Stimulated activated CD8-positive, alpha-beta memory T cell treated with anti-CD3 and anti-CD28 coated beads, Interleukin-15, amount 100 ng/mL, for 1 hour (primary cell): ENCODE measurements around the gene SH2D3C.
"Not testable (repeated sequence)": the region's sequence is repeated elsewhere in the genome, so short reads cannot be mapped to it uniquely, and the experiment has no call there.

ENCODE experiments used
- DNase-seq: peaks from one replicate; pipeline ENCODE4 v3.0.0-alpha.2; 2020; ENCODE audit warnings: low read depth

Gene SH2D3C

DNA sequence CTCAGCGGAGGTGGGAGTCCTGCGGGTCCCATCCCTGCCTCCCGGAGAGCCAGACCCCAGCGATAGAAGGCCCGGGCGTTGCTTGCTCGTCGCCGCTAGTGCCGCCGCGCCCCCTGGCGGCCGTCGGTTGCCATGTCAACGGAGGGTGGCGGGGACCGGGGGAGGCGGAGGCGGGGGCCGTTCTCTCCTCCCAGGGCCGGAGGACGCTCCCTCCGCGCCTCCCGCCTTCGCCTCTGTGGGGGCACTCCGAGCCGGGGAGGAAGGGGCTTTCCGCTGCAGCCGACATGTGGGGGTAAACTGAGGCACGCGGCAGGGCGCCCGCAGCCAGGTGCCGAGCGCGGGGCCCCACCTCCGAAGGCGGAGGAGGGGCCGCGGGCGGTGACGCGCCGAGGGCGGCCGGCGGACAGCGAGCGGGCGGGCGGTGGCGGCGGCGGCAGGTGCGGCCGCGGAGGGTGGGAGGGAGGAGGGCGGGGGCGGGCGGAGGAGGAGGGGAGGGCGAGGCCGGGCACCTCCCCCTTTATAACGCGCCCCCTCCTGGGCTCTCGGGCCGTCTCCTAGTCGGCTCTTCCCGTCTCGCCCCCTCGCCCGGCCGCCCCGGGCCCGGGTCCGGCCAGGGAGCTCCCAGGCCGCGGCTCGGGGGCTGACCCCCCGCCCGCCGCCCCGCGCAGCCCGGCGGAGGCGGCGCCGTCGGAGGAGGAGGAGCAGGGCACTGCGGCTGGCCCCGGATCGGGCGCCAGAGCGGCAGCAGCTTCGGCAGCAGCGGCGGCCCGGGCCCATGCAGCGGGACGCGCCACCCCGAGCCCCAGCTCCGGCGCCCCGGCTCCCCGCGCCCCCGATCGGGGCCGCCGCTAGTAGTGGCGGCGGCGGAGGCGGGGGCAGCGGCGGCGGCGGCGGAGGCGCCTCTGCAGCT, 6.8 kb upstream of the SH2D3C start:
- DNase-seq = peak; percentile 81

DNA sequence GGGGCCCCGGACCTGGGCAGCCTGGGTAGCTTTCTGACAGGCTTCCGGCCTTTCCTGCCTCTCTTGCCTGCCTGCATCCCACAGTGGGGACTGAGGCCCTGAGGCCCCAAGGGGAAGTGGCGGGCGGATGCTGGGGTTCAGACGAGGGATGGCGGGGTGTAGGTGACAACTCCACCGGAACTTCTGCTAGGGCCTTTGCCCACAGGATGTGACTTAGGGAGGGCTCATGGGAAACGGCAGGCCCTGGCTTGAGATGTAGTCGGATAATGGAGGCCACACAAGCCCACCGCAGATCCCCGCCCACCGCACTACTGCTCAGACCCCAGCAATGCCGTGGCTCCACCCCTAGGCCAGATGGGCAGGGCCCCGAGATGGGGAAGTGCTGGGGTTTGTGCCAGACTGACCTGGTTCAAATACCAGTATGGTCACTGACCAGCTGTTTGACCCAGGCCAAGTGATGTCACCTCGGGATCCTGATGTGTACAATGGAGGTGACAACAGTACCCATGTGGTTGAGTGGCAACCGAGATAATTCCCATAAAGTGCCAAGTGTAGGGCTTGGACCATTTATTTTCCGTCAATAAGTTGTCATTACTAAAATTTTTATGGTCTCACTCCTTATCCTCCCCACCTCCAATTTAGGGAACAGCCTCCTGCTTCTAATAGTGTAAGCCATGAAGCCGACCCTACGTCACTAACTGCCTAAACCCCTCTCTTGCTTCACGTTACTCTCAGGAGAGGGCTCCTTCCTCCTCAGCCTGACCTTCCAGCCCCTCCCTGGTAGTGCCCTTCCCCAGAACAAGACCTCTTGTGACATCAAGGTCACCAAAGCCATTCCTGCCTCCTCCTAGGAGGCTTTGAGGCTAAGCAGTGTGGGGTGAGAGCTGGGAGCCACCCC, 4.9 kb upstream of the SH2D3C start:
- peak; percentile 50 for DNase-seq

DNA sequence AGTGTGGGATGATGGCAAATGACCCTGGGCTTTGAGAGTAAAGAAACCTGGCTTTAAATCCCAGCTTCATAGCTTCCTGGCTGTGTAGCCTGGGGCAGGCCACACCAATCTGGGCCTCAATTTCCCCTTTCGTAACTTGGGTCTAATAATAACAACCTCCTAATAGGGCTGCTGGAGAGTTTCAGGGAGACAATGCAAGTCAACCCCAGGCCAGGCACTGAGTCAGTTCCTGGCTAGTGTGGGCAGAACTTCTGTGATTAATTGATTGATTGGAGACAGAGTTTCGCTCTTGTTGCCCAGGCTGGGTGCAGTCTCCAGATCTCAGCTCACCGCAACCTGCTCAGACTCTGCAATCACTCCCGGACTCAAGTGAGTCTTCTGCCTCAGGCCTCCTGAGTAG, 3.3 kb upstream of the SH2D3C start:
- no peak for DNase-seq

DNA sequence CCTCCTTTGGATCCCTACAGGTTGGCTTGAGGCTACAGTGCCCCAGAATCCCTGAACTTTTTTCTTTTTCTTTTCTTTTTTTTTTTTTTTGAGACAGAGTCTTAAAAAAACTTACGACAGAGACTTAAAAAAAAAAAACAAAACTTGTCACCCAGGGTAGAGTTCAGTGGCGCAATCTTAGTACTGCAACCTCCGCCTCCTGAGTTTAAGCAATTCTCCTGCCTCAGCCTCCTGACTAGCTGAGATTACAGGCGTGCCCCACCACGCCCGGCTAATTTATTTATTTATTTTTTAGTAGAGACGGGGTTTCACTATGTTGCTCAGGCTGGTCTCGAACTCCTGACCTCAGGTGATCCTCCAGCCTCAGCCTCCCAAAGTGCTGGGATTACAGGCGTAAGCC, 2.4 kb upstream of the SH2D3C start:
- not testable (repeated sequence) for DNase-seq

DNA sequence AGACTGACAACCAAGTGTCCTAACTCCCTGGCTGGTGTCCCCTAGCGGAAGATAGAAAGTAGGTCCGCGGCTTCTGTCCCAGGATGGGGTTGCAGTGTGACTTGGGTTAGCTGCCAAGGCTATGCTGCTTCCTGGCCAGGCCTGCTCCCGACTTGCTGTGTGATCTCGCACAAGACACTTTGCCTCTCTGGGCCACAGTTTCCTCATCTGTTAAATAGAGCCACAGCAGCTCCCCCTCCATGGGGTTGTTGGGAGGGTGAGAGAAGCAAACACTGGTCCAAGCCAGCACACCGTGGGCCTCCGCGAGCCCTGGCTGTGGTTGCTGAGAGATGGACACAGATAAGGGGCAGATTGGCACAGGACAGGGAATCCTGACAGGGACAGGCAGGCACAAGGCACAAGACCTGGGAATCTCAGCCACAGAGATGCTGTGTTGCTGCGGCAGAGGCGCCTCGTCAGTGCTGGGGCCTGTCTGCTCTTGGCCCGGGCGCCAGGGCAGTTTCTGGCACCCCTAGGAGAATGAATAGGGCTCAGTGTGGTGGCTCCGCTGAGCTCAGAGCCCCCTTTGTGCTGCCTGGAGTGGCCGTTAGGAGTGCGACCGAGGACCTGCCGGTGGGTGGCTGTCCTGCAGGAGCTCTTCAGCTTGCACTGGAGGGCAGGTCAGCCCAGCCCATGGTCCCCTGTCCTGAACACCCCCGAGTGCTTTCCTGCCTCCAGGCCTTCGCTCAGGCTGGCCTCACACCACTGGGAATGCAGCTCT, 1.8 kb upstream of the SH2D3C start:
- no peak for DNase-seq

DNA sequence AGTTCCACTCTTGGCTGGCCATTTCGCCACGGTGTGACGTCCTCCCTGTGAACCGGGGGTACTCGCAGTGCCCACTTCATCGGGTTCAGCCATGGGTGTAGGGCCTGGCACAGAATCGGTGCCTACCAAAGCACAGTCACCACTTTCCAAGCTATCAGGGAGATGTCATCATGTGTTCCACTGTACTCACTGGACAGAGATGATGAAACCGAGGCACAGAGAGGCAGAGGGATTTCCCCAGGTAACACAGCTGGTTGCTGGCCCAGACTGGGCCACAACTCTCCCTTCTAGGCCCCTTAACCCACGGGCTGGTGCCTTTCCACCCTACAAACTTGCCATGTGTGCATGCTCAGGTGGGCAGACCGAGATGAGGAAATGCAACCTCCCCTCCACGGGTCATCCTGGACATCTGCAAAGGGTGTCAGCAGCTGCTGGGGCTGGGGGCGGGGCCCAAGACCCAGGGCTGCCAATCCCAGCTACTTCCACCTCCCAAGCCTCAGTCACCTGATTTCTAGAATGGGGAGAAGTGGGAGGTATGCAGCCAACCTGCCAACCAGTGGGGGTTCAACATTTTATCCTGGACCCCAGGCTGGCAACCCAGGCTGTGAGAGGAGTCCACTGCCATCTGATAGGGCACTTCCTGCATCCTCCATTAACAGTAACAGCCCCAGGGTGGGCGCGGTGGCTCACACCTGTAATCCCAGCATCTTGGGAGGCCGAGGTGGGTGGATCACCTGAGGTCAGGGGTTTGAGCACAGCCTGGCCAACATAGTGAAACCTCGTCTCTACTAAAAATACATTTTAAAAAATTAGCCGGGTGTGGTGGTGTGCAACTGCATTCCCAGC, 893 bp upstream of the SH2D3C start:
- DNase-seq = no peak

DNA sequence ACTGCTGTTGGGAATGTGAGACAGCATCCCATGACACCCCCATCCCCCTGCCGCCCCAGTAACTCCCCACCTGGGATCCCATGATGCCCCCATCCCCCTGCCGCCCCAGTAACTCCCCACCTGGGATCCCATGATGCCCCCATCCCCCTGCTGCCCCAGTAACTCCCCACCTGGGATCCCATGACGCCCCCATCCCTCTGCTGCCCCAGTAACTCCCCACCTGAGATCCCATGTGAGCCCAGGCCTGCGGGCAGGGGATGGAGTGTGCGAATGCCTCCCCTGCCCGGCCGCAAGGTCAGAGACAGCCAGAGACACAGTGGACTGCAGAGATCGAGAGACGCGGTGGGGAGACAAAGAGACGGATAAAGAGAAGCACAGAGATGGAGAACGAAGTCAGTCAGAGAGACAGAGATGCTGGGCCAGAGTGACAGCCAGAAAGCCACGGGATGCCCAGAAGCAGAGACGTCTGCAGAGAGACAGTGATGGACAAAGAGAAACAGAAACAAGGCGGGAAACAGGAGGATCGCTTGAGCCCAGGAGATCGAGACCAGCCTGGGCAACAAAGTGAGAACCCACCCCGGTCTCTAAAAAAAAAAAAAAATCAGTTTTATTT, 992 bp downstream of the SH2D3C start:
- DNase-seq = no peak

DNA sequence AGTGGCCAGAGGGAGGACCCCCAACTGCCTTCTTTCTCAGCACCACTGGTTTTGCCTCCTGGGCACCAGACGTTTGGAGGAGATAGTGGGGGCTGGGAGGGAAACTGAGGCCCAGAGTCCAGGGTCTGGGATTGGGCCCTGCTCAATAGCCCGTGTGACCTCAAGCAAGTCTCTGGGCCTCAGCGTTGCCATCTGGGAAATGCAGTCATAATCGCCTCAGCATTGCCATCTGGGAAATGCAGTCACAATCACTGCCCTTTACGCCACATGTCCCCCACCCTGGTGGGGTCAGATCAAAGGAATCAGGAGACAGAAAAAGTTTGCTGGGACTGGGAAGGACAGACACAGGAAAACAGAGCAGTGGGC, 1.6 kb downstream of the SH2D3C start:
- DNase-seq = no peak

DNA sequence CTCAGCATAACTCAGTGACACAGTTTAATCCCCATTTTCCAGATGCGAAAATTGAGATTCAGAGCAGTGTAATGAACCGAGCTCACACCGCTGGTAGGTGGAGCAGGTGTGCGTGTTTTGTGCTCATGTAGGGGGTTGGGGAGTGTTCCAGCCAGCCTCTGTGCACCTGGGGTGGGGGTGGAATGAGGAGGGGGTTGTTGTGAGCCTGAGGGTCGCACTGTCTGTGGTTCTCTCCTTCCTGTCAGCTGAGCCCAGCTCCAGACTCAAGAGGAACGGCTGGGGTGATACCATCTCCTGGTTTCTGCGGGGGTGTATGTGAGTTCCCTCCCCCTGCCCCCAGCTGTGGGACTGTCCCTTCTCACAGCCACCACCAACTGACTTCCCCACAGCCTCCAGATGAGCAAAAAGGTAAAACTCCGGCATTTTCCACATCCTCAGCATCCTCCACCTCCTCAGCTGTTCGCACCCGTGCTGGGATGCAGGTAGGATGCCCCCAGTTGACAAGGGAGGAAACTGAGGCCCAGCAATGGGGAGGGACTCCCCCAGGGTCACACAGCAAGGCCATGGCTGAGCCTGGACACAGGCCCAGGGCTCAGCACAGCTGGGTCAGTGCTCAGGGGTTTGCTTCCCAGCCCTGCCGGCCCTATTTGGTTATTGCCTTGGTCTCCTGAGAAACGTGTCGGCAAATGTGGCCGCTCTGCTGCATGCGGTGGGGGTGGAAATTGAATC, 2.1 kb downstream of the SH2D3C start:
- DNase-seq = peak; percentile 54

DNA sequence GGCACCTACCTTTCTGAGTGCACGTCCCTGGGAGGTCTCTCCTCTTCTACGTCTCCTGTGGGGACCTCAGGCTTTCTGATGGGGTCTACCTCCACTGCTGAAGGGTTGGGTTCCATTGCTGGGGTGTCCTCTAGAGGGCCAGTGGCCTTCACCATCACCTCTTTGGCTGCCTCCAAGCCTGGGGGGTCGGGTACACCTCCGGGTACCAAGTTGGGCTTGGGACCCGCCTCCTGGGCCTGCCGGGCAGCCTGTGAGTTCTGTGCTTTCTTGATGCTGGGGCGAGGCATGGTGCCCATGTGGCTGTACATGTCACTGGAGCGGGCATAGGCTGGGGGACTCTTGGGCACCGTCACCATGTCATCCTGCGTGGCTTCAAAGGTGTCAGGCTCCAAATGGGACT, 4.5 kb downstream of the SH2D3C start:
- DNase-seq = no peak

DNA sequence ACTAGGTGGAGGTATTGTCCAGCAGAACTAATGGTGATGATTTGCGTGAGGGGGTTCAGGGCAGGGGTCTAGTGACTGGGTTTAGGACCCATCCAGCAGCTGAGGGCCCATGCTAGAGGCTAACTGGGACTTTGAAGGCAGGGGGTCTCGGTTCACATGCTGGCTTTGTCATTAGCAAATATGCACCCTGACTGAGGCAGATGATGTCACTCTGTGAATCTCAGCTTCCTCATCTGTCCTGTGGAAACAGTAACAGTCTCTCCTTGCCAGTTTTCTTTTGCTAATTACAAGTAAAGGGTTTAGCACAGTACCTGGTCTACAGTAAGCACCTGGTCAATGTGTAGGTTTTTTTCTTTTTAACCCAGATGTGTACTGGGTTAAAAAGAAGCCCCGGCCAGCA, 5.2 kb downstream of the SH2D3C start:
- no peak for DNase-seq

DNA sequence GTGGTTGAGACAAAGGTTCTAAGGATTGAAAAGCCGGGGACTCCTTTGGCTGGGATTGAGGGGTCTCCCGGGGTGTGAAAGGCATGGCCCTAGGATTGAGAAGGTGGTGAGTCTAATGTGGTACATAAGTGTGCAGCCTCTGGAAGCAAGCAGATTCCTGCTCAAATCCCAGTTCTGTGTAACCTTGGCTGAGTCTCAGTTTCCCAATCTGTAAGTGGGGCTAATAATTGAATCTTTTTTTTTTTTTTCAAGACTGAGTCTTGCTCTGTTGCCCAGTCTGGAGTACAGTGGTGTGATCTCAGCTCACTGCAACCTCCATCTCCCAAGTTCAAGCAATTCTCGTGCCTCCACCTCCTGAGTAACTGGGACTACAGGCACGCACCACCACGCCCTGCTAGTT, 5.9 kb downstream of the SH2D3C start:
- no peak for DNase-seq

DNA sequence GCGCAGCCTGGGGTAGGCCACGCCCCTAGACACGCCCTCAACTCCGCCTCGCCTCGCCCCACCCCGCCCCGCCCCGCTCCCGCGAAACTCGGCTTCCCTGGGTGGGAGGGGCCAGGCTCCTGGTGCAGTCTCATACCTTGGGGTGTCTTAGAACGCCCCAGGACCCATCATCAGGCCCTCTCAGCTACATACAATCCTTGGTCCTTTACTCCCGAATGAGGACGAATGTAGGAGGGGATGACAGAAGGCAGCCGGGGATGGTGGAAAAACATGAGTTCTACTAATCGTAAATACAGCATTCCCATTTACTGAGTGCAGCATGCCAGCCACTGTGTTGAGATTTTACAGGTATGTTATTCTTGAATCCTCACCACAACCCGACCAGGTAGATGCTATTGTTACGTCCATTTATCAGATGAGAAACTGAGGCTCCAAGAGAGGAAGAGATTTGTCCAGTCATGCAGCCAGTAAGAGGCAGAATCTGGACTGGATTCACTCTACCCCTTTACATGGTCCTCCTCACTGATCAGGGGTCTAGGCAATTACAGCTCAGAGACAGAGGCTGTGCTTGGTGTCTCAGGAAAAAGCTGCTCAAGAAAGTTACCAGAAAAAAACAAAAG, 6.8 kb downstream of the SH2D3C start:
- DNase-seq = no peak

DNA sequence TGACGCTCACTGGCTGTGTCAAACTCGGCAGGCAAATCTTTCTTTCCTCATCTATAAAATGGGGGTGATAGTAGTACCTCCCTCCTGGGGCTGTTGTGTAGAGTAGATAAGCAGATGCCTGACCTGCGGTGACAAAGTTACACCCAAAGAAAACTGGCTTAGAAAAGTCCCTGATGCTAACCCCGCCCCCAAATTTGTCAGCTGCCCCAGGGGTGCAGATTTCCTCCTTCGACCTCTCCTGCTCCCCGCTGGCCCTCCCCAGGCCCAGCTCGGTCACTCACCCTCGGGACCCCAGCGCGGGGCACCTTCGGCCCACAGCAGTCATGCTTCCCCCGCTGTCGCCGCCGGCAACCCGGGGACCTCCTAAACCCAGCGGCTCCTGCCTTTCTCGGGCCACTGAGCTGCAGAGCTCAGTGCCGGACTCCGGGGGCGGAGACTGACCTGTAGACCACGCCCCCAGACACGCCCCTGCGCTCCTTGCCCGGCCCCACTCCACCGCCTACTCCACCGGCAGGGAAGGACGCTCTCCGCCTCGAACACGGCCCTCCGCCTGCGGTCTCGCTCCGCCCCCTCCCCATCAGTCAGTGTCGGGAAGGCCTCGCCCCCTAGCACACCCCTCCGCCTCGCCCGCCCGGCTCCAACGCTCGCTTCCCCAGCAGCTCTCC, 7.4 kb downstream of the SH2D3C start:
- peak; percentile 91 for DNase-seq

DNA sequence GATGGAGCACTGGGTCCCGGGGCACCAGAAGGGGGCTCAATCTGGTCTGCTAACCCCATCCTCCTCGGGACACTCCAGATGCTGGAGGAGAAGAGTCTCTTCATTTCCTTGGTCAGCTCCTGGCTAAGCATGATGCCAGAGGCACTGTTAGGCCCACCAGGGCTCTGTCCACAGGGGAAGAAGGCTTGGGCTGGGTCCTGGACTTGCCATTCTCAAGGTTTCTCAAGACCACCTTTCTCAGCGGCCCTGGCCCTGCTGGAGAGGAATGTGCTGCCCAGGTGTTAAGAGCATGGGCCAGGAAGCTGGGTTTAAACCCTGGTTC, 7.9 kb downstream of the SH2D3C start:
- DNase-seq = no peak

DNA sequence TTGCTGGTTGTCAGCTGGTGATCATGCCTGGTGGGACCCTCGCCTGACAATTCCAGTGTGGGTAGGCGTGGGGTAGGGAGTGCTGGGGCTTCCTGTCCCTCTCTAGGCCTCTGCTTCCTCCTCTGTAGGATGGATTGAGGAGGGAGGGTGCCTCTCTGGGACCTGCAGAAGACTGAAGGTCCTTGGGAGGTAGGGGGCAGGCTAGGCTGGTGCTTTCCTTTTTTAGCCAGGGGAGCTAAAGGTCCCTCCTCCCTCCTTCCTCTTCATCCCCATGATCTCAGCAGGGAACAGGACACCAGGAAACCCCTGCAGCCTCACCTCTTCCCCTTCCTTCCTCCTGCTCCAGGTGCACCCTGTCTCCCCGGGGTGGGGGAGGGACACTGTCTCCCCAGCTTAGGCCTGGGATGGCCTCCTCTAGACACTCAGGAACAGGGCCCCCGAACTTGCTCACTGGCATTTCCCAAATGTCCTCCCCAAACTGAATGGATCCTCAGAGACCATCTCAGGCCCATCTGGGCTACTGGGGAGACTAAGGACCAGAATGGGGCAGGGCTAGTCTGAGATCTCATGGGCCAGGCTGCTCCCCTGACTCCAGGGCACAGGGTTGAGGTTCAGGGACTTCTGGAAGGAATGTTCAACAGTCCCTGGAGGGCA, 8.4 kb downstream of the SH2D3C start:
- DNase-seq = no peak

DNA sequence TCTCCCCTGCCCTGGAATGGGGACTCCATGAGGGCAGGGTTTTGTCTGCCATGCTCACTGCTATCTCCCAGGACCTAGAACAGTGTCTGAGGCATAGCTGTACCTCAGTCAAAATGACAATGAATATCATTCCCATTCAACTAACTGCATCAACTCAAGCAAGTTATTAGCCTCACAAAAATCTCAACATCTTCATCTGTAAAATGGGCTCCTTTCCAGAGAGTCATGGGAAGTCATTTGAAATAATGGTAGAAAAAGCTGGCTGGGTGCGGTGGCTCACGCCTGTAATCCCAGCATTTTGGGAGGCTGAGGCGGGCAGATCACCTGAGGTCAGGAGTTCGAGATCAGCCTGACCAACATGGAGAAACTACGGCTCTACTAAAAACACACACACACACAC, 9.4 kb downstream of the SH2D3C start:
- DNase-seq = no peak

DNA sequence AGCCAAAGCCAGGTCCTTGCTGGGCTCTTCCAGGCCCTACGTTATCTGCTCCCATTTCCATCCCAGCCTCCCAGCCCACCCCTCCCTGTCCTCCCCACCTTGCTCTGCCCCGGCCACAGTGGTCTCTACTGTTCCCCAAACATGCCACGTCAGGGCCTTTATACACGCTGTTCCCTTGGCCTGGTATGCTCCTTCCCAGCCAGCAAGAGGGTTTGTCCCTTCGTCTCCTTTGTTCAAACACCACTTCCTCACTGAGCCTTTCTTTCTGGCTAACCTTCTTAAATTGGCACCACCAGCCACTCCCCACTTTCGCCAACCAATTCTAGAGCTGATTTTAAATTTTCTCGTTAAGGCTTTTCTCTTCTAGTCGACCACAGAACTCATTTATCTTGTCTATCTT, 9.8 kb downstream of the SH2D3C start:
- DNase-seq = no peak

DNA sequence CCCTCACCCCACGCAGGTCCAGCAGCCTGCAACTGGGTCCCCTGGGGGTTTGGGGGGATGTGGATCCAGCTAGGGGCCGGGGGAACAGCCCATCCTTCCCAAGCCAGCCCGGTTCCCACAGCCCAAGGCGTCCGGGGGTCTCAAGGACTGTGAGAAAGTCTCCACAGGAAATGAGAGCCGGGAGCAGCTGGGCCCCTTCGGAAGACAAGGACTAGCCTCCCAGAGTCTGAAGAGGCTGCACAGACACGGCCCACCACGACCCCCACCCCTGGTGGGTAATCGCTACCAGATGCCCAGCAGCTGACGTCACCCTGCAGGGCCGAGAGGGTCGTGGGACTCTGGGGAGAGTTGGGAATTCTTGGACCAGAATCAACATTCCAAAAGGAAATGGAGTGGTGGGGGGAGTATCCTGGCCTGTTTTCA, 10.5 kb downstream of the SH2D3C start:
- no peak for DNase-seq
